ENCODE measurements around the gene PTGER4. TPM values are rescaled to one million over a fixed set of nuclear protein-coding genes. Genes with fewer than 3 reads are reported as not detected.
A peak's percentile ranks its signal among the peaks of the same experiment; 100 is the strongest.

The PTGER4 gene
- total and polyA plus RNA-seq, 8 donors = 1.9 to 31.7 (median 17.9) TPM

DNA sequence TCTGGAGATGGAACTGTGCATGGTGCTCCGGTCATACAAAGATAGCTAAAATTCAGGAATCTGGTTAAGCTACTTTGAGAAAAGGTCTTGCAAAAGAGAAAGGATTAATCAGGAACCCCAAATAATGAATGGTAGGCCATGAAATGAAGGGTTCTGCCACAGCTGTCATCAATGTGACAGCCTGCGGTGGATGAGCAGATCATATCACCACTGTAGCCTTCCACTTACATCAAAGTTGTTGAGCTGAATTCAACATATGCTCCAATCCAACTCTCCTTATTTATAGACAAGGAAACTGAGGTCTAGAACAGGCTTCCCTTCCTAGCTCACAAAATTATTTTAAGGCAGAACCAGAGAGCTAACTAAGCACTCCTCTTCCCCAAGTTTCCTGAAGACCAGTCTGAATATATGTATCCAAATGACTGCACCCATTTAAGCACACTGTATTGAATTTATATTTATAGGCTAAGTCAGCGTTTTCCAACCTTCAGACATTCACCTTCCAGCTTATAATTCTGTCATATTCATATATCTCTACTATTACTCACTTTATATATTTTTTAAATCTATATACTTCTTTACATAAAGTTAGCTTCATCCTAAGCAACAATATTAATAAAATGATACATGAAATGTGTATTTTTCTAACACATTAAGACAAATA, 13.9 kb upstream of the PTGER4 start:
- intact Hi-C loops (cut with DNase I; ENCODE audit: low total_unique reads) = no loop called here
- TF ChIP-seq POLR2A (IDR thresholded peaks at IDR 0.05) (no peak), EP300 (IDR thresholded peaks at IDR 0.05) (no peak), POLR2AphosphoS5 (IDR thresholded peaks at IDR 0.05) (no peak)
- TF ChIP-seq, protein P1, sequence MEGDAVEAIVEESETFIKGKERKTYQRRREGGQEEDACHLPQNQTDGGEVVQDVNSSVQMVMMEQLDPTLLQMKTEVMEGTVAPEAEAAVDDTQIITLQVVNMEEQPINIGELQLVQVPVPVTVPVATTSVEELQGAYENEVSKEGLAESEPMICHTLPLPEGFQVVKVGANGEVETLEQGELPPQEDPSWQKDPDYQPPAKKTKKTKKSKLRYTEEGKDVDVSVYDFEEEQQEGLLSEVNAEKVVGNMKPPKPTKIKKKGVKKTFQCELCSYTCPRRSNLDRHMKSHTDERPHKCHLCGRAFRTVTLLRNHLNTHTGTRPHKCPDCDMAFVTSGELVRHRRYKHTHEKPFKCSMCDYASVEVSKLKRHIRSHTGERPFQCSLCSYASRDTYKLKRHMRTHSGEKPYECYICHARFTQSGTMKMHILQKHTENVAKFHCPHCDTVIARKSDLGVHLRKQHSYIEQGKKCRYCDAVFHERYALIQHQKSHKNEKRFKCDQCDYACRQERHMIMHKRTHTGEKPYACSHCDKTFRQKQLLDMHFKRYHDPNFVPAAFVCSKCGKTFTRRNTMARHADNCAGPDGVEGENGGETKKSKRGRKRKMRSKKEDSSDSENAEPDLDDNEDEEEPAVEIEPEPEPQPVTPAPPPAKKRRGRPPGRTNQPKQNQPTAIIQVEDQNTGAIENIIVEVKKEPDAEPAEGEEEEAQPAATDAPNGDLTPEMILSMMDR (IDR thresholded peaks at IDR 0.05) = no peak
- no peak for DNase-seq
- Histone ChIP-seq H3K27ac (no peak overlapping the region), H3K4me1 (peaks cover 0 to 16% (median 6%) of the 10 kb centered on the region in 4 donors), H3K4me3 (no peak overlapping the region), H3K9me3 (no peaks in the 10 kb centered on the region), H3K36me3 (no peaks in the 10 kb centered on the region), H3K27me3 (no peaks in the 10 kb centered on the region)
- 69 to 90% (median 88%) methylated on average over 3 of the region's 3 CpGs for WGBS, 5 donors

DNA sequence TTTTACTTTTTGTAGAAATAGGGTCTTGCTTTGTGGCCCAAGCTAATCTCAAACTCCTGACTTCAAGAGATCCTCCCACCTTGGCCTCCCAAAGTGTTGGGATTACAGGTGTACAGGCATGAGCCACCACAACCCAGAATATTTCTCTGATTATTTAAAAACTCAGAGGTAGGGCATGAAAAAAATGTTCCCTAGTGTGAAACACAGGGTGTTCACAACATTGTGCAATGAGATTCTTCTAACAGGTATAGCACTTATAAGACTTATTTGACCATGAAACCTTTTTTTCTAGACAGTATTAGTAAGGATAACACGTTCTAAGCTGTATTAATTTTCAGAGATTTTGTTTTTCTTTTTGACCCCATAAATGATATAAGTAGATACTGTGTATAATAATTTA, 13.1 kb upstream of the PTGER4 start:
- Histone ChIP-seq H3K36me3 (no peaks in the 10 kb centered on the region), H3K27me3 (no peaks in the 10 kb centered on the region), H3K9me3 (no peaks in the 10 kb centered on the region), H3K4me3 (no peak overlapping the region), H3K4me1 (peaks cover 0 to 16% (median 6%) of the 10 kb centered on the region in 4 donors), H3K27ac (no peak overlapping the region)
- whole genome bisulfite sequencing, 5 donors = 83 to 92% (median 90%) methylated on average over 1 of the region's 1 CpG
- intact Hi-C loops (cut with DNase I; ENCODE audit: low total_unique reads) = no loop called here
- DNase-seq = no peak
- TF ChIP-seq, protein P1 (IDR thresholded peaks at IDR 0.05) = no peak
- TF ChIP-seq POLR2A (IDR thresholded peaks at IDR 0.05) = no peak
- no peak for TF ChIP-seq EP300 (IDR thresholded peaks at IDR 0.05)

DNA sequence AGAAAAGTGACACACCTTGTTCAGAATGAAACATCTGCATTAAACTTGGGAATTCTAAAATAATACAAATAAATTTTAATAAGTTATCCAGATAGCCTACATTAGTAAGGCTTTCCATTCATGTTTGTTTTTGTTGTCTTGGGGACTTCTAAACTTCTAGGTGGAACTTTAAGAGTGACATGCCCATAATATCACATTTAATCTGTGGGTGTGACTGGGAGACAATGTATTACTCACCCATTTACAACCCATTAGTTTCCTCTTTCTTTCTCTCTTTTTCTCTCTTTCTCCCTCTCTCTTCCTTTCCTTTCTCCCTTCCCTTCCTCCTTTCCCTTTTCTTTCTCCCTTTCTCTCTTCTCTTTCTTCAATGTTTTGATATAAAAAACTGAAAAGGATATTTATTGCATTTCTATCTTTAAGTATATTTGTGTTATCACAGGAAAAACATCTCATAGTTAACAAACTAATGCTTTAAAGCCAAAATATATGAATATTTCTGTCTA, 12.5 kb upstream of the PTGER4 start:
- H3K9me3 ChIP-seq = no peaks in the 10 kb centered on the region
- no peak overlapping the region for H3K27ac ChIP-seq
- TF ChIP-seq, protein P1 (IDR thresholded peaks at IDR 0.05) = no peak
- TF ChIP-seq POLR2A (IDR thresholded peaks at IDR 0.05) (no peak), EP300 (IDR thresholded peaks at IDR 0.05) (no peak), POLR2AphosphoS5 (IDR thresholded peaks at IDR 0.05) (no peak)
- no peaks in the 10 kb centered on the region for H3K27me3 ChIP-seq
- no peaks in the 10 kb centered on the region for H3K36me3 ChIP-seq
- DNase-seq = no peak
- no peak overlapping the region for H3K4me3 ChIP-seq
- H3K4me1 ChIP-seq = peaks cover 0 to 16% (median 6%) of the 10 kb centered on the region in 4 donors
- intact Hi-C loops (cut with DNase I; ENCODE audit: low total_unique reads) = no loop called here

DNA sequence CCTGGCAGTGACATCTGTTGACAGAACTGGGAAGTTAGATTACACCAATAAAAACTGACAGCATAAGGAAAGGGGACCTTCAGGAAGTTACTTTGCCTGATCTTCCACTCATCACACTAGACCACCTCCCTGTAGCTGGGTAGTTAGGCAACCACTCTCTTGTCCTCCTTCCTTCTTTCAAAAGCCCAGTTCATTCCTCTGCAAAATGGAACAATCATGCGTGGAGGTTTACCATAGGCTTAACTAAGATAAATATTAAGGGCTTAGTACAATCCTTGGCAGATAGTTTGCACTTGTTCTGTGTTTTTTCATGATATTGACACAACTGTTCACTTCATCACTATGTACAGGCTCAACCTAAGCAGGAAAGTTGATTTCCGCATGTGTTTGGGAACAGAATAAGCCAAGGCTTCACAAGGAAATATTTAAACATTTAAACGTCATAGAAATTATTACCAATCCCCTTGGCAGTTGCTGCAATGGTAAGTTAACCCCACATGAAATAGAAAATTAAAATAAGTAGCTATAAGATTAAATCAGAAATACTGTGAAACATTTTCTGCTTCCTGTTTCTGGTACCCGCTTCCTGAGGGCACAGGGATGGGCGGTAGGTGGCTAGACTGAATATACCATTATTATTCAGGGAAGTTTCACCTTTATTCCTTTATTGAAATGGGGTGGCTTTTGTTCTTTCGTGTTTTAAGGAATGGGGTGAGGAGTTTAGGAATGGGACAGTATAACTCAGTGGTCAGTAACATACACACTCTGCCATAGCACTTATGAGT, 9.9 kb upstream of the PTGER4 start:
- Histone ChIP-seq H3K4me1 (peaks cover 0 to 18% (median 8%) of the 10 kb centered on the region in 4 donors), H3K36me3 (no peaks in the 10 kb centered on the region), H3K27ac (peak overlapping the region in 2 of 5 donors; percentile 40 to 55), H3K27me3 (no peaks in the 10 kb centered on the region), H3K9me3 (no peaks in the 10 kb centered on the region), H3K4me3 (no peak overlapping the region)
- WGBS, 5 donors = 45 to 54% (median 53%) methylated on average over 6 of the region's 6 CpGs
- intact Hi-C loops (cut with DNase I; ENCODE audit: low total_unique reads) = no loop called here
- no peak for TF ChIP-seq EP300 (IDR thresholded peaks at IDR 0.05)
- TF ChIP-seq, protein P1 (IDR thresholded peaks at IDR 0.05) = no peak
- peak in 1 of 3 donors; percentile 44 for TF ChIP-seq POLR2AphosphoS5 (IDR thresholded peaks at IDR 0.05)
- no peak for DNase-seq
